HG03045 (cell line): ENCODE results near the gene FOXRED2.
"Not testable (repeated sequence)": the region's sequence is repeated elsewhere in the genome, so short reads cannot be mapped to it uniquely, and the experiment has no call there.

ENCODE experiments used
- ATAC-seq: cut with Tn5 transposase; IDR thresholded peaks from one replicate; pipeline ENCODE4 v1.9.1; 2021; ENCODE audit warnings: mild to moderate bottlenecking, moderate library complexity; ENCODE audit not compliant: unreplicated experiment

FOXRED2 gene

DNA sequence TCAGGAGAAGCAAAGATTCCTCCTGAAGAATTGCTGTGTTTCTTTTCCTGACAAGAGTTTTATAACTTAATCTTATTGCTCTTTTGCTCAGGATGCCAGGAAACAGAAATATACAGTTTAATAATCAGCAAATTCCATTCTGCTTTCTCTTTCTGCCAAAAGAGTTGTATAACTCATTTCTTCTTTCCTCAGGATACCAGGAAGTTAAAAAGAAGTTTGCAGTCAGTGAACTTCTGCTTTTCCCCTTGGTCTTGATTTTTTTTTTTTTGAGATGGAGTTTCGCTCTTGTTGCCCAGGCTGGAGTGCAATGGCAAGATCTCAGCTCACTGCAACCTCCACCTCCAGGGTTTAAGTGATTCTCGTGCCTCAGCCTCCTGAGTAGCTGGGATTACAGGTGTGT lies 13.1 kb upstream of the FOXRED2 start:
- ATAC-seq: not testable (repeated sequence)

- ATAC-seq: no peak
Observed at GRCh38 chr22:36514766-36515165, 7.9 kb upstream of the FOXRED2 start.

- ATAC-seq: no peak
Observed at GRCh38 chr22:36512991-36513390, 6.2 kb upstream of the FOXRED2 start.

GRCh38 chr22:36512333-36512732 lies 5.5 kb upstream of the FOXRED2 start:
- ATAC-seq: no peak

- ATAC-seq: no peak
Observed at GRCh38 chr22:36510966-36511881, 4.4 kb upstream of the FOXRED2 start.

DNA sequence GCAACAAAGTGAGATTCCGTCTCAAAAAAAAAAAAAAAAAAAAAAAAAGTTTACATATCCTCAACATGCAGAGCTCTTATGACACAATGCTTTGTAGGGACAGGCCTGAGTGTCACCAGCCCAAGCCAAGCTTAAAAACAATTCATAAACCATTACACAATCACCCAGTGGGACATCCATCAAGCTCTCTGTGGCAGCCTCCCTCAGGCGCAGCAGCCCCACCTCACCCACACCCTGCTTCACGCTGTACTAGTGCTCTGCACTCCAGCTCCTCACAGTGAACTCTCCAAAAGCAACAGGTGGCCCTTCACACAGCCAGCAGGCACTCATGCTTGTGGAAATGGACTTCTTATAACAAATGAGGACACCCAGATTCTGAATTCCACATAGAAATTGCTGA lies 3.5 kb upstream of the FOXRED2 start:
- no peak for ATAC-seq

DNA sequence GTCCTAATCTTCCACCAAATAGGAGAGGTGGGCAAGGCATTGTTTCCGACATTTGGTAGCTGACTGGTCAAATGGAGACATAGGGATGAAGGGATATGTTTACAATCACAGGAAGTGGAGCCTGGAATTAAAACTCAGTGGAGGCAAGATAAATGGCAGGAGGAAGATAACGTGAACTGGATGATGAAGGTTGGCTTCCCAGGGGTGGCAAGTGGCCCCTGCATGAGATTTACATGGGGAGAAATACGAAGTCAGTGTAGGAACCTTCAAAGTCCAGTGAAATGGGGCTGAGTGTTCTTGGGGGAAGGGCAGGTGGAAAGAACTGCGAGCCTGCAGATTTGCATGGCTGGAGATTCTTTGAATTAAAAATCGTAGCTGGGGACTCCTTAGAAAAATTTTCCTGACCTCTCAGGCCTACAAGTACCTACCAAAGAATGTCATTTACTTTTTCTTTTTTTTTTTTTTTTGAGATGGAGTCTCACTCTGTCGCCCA lies 724 bp upstream of the FOXRED2 start:
- no peak for ATAC-seq

- ATAC-seq: no peak
Observed at GRCh38 chr22:36505998-36506635, 723 bp downstream of the FOXRED2 start.

DNA sequence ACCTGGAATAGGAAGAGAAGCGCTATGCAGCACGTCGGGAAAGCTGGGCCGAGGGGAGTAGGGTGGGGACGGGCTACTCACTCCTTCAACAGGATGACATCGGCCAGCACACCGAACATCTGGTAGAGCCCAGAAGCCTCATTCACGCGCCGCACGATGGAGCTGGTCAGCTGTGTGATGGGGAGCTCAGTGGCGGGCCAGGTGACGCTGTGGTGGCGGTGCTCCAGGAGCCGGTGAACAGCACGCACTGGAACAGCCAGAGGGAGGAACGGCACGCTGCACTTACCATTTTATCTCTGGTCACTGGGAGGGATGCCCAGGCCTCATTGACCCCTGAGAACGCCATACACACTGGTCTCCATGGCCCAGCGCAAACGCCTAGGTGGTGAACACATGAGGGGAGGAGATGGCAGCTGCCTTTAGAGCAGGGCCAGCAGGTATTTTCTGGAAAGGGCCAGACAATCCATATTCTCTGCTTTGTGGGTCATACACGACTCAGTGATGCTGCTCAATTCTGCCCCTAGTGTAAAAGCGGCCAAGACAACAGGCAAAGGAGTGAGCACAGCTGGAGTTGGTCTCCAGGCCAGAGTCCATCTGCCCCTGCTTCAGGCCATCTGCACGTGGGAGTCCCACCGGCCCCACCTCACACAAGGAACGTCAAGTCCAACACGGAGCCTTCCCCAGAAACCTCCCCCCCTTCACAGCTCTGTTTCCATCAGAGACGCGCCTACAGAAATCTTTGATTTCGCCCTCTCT lies 8.8 kb downstream of the FOXRED2 start:
- no peak for ATAC-seq

DNA sequence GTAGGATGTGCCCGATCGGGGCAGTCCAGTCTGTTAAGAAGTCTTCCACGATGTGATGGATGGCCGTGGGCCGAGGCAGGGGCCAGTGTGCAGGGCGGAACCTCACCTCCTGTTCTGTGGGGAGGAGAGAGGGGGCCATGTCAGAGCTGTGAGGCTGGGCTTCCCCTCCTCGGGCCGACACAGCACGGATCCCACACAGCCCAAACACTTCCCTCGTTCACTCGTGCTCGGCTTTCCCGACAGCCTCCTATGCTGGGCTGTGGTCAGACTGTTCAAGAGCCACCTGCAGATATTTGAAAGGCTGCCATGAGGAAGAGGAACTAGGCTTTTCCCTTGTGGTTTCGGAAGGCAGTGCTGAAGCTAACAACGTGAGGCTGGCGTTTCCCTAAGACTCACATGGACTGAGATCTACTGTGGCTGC lies 13.1 kb downstream of the FOXRED2 start:
- ATAC-seq: peak; percentile 58

- ATAC-seq: no peak
Observed at GRCh38 chr22:36492109-36492508, 14.7 kb downstream of the FOXRED2 start.

- ATAC-seq: no peak
Observed at GRCh38 chr22:36491155-36491554, 15.7 kb downstream of the FOXRED2 start.

GRCh38 chr22:36486619-36487384 lies 20.0 kb downstream of the FOXRED2 start:
- ATAC-seq: no peak

GRCh38 chr22:36481393-36482168 lies 25.3 kb downstream of the FOXRED2 start, which contains the start of gene TXN2:
TXN2 (minus strand) TSS chr22:36481640; CDS start chr22:36480837, 803 bp downstream.
- peak; percentile 86 for ATAC-seq

DNA sequence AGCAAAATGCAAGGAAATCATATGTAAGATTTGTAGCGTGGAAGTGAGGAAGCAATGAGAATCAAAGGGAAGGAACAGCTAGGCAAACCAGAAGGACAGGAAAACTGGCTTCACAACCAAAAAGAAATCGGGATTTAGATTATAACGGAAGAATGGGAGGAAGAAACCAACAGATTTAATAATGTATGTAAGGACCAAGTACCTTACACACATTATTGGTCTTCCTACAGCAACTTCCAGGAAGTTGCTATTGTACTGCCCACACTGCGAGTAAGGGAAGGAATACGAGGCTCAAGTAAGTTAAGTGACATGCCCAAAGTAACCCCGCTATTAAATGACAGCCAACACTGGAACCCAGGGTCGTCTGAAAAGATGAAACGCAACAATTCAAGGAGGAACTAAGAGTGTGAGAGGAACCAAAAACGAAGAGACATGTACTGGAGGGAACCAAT lies 25.9 kb downstream of the FOXRED2 start:
- ATAC-seq: no peak

GRCh38 chr22:36478966-36479365 lies 27.9 kb downstream of the FOXRED2 start:
- no peak for ATAC-seq

- ATAC-seq: no peak
Observed at GRCh38 chr22:36475341-36475740, 31.5 kb downstream of the FOXRED2 start.

DNA sequence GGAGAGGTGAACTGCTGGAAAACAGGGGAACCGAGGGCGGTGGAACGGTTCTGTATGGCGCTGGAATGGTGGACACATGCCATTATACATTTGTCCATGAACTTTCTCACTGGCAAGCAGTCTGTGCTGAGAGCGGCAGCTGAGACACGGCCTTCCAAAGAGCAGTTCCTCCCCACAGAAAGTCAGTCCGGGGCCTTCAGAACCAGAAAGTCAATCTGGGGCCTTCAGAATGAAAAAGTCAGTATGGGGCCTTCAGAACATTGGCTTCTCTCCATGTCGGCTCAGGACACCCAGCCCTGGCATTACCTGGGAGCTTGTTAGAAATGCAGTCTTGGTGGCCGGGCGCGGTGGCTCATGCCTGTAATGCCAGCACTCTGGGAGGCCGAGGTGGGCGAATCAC lies 34.2 kb downstream of the FOXRED2 start:
- ATAC-seq: no peak

DNA sequence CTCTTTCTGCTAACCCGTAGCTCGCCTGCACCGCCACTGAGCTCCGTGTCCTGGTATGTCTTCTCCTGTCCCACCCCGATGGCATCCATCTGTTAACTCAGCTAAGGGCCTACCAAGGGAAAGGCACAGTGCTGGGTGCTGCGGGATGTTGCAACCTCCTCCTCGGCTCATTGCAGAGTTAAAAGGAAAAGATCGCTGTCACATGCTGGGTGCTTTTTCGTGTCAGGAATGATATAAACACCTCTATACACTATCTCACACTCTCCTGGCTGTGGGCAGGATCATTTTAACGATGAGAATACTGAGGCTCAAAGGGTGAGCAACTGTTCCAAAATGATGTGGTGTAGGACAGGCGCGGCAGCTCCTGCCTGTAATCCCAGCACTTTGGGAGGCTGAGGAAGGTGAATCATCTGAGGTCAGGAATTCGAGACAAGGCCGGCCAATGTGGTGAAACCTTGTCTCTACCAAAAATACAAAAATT lies 35.5 kb downstream of the FOXRED2 start:
- no peak for ATAC-seq

DNA sequence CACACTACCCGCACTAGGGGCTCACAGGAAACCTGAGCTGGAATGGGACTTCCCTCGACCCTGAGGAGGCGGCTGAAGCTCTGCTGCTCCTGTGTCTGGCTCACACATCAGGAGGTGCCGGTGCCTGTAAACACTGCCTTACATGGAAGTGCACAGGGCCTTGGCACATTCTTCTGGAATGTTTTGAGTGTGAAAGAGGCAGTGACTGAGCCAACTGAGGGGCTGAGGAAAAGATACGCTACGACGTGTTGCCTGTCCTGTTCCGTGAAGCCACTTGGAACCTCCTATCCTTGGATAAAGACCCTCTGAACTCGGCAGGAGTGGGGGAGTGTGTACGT lies 35.9 kb downstream of the FOXRED2 start:
- ATAC-seq: no peak
